IPS-18a (cell line): Measurements from ENCODE around the gene CFAP77.

Source experiments
- H3K27ac ChIP-seq: one replicate; pipeline ENCODE4 v1.5.1; 2013; ENCODE audit warnings: low read length
- H3K27me3 ChIP-seq: one replicate; pipeline ENCODE4 v1.6.1; 2013; ENCODE audit warnings: mild to moderate bottlenecking, low read length; ENCODE audit not compliant: control insufficient read depth, insufficient read depth
- H3K36me3 ChIP-seq: one replicate; pipeline ENCODE4 v1.6.1; 2013; ENCODE audit warnings: low read depth, low read length; ENCODE audit not compliant: control insufficient read depth
- H3K4me1 ChIP-seq: one replicate; pipeline ENCODE4 v1.6.1; 2013; ENCODE audit warnings: low read depth, low read length; ENCODE audit not compliant: control insufficient read depth
- H3K4me3 ChIP-seq: one replicate; pipeline ENCODE4 v1.5.1; 2013; ENCODE audit warnings: low read length
- H3K9ac ChIP-seq: one replicate; pipeline ENCODE4 v1.6.1; 2013; ENCODE audit warnings: mild to moderate bottlenecking, low read length, moderate library complexity
- H3K9me3 ChIP-seq: one replicate; pipeline ENCODE4 v1.6.1; 2013; ENCODE audit warnings: low read depth, low read length; ENCODE audit not compliant: control insufficient read depth

The CFAP77 gene

GRCh38 chr9:132430998-132431397, 21.0 kb downstream of the CFAP77 start:
- no peaks in the 10 kb centered on the region for H3K36me3 ChIP-seq
- peaks cover 2% of the 10 kb centered on the region for H3K27me3 ChIP-seq
- no peak overlapping the region for H3K9ac ChIP-seq
- no peak overlapping the region for H3K4me3 ChIP-seq
- no peak overlapping the region for H3K27ac ChIP-seq
- H3K9me3 ChIP-seq, result no peaks in the 10 kb centered on the region
- peaks cover 23% of the 10 kb centered on the region for H3K4me1 ChIP-seq

GRCh38 chr9:132434881-132435280, 24.9 kb downstream of the CFAP77 start:
- Histone ChIP-seq H3K4me3 (no peak overlapping the region), H3K4me1 (peaks cover 12% of the 10 kb centered on the region), H3K36me3 (no peaks in the 10 kb centered on the region), H3K9ac (no peak overlapping the region), H3K27ac (no peak overlapping the region), H3K27me3 (no peaks in the 10 kb centered on the region), H3K9me3 (no peaks in the 10 kb centered on the region)

GRCh38 chr9:132439153-132439552, 29.1 kb downstream of the CFAP77 start:
- Histone ChIP-seq H3K4me1 (peaks cover 25% of the 10 kb centered on the region), H3K36me3 (no peaks in the 10 kb centered on the region), H3K4me3 (no peak overlapping the region), H3K27ac (no peak overlapping the region), H3K9me3 (no peaks in the 10 kb centered on the region), H3K9ac (no peak overlapping the region), H3K27me3 (no peaks in the 10 kb centered on the region)

GRCh38 chr9:132440735-132441134, 30.7 kb downstream of the CFAP77 start:
- Histone ChIP-seq H3K4me1 (peaks cover 13% of the 10 kb centered on the region), H3K27me3 (no peaks in the 10 kb centered on the region), H3K36me3 (no peaks in the 10 kb centered on the region), H3K27ac (no peak overlapping the region), H3K4me3 (no peak overlapping the region), H3K9ac (no peak overlapping the region), H3K9me3 (no peaks in the 10 kb centered on the region)

- no peak overlapping the region for H3K4me3 ChIP-seq
- no peaks in the 10 kb centered on the region for H3K27me3 ChIP-seq
- H3K9me3 ChIP-seq, result no peaks in the 10 kb centered on the region
Observed at GRCh38 chr9:132441404-132441803, 31.4 kb downstream of the CFAP77 start.

GRCh38 chr9:132443951-132444607, 34.1 kb downstream of the CFAP77 start:
- no peak overlapping the region for H3K9ac ChIP-seq
- H3K36me3 ChIP-seq, result no peaks in the 10 kb centered on the region
- no peaks in the 10 kb centered on the region for H3K9me3 ChIP-seq
- H3K27ac ChIP-seq, result no peak overlapping the region
- H3K4me3 ChIP-seq, result no peak overlapping the region
- H3K4me1 ChIP-seq, result peaks cover 13% of the 10 kb centered on the region
- H3K27me3 ChIP-seq, result peaks cover 13% of the 10 kb centered on the region

More at GRCh38 chr9:132441404-132441803, 31.4 kb downstream of the CFAP77 start:
- Histone ChIP-seq H3K9ac (no peak overlapping the region), H3K27ac (no peak overlapping the region), H3K4me1 (peaks cover 13% of the 10 kb centered on the region), H3K36me3 (no peaks in the 10 kb centered on the region)

GRCh38 chr9:132446887-132447286, 36.9 kb downstream of the CFAP77 start:
- Histone ChIP-seq H3K4me3 (no peak overlapping the region), H3K36me3 (no peaks in the 10 kb centered on the region), H3K9me3 (no peaks in the 10 kb centered on the region), H3K9ac (no peak overlapping the region), H3K4me1 (no peaks in the 10 kb centered on the region), H3K27ac (no peak overlapping the region), H3K27me3 (peaks cover 13% of the 10 kb centered on the region)

GRCh38 chr9:132447346-132447745, 37.3 kb downstream of the CFAP77 start:
- peaks cover 13% of the 10 kb centered on the region for H3K27me3 ChIP-seq
- H3K9me3 ChIP-seq, result no peaks in the 10 kb centered on the region
- no peak overlapping the region for H3K4me3 ChIP-seq
- no peak overlapping the region for H3K27ac ChIP-seq
- H3K9ac ChIP-seq, result no peak overlapping the region
- no peaks in the 10 kb centered on the region for H3K36me3 ChIP-seq
- no peaks in the 10 kb centered on the region for H3K4me1 ChIP-seq

- no peak overlapping the region for H3K4me3 ChIP-seq
- H3K9me3 ChIP-seq, result no peaks in the 10 kb centered on the region
- H3K27me3 ChIP-seq, result peaks cover 13% of the 10 kb centered on the region
- H3K9ac ChIP-seq, result no peak overlapping the region
- no peaks in the 10 kb centered on the region for H3K36me3 ChIP-seq
- H3K27ac ChIP-seq, result no peak overlapping the region
- no peaks in the 10 kb centered on the region for H3K4me1 ChIP-seq
Observed at GRCh38 chr9:132447902-132448301, 37.9 kb downstream of the CFAP77 start.

GRCh38 chr9:132451276-132451675, 41.3 kb downstream of the CFAP77 start:
- peaks cover 13% of the 10 kb centered on the region for H3K27me3 ChIP-seq
- H3K9ac ChIP-seq, result no peak overlapping the region
- no peaks in the 10 kb centered on the region for H3K4me1 ChIP-seq
- no peak overlapping the region for H3K4me3 ChIP-seq
- H3K27ac ChIP-seq, result no peak overlapping the region
- no peaks in the 10 kb centered on the region for H3K36me3 ChIP-seq
- no peaks in the 10 kb centered on the region for H3K9me3 ChIP-seq

- Histone ChIP-seq H3K36me3 (no peaks in the 10 kb centered on the region), H3K4me1 (peaks cover 4% of the 10 kb centered on the region), H3K9me3 (no peaks in the 10 kb centered on the region), H3K27ac (no peak overlapping the region), H3K9ac (no peak overlapping the region), H3K27me3 (no peaks in the 10 kb centered on the region), H3K4me3 (no peak overlapping the region)
Observed at GRCh38 chr9:132456241-132456640, 46.2 kb downstream of the CFAP77 start.

- Histone ChIP-seq H3K4me3 (no peak overlapping the region), H3K4me1 (peaks cover 4% of the 10 kb centered on the region), H3K36me3 (no peaks in the 10 kb centered on the region), H3K9me3 (no peaks in the 10 kb centered on the region), H3K27ac (no peak overlapping the region), H3K9ac (no peak overlapping the region), H3K27me3 (no peaks in the 10 kb centered on the region)
Observed at GRCh38 chr9:132457504-132458236, 47.7 kb downstream of the CFAP77 start.
